ENCODE data around the gene ZNF414.
A peak's percentile ranks its signal among the peaks of the same experiment; 100 is the strongest.

The ZNF414 gene

DNA sequence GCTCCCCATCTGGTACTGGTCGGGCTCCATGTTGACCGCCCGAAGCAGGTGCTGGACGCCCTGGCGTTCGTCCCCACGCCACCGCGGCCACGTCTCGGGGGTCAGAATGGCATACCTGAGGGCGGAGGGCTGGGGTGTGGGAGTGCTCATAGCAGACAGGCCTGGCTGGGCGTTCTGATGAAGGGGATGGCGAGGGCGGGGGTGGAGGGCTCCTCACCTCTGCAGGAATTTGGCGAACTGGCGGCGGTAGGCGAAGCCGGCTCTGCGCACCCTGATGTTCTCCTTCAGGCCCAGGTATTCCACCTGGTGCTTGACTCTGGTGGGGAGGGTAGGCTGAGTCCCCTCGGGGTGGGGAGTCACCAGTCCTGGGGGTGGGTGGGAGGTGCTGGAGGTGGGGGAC, 22.3 kb upstream of the ZNF414 start:
- Histone ChIP-seq H3K9me3 (ENCODE audit: control insufficient read depth, low read length) (no peaks in the 10 kb centered on the region), H3K4me3 (ENCODE audit: low read length) (no peak overlapping the region), H3K4me1 (ENCODE audit: control insufficient read depth, insufficient read depth, low read length) (peaks cover 5% of the 10 kb centered on the region), H3K36me3 (ENCODE audit: control insufficient read depth, insufficient read depth, low read length, severe bottlenecking) (no peaks in the 10 kb centered on the region), H3K9ac (ENCODE audit: low read length) (no peak overlapping the region), H3K27me3 (replicated peaks; ENCODE audit: control insufficient read depth, insufficient read depth, low read length) (no peaks in the 10 kb centered on the region)
- DNase-seq (ENCODE audit: low read depth), result no peak

DNA sequence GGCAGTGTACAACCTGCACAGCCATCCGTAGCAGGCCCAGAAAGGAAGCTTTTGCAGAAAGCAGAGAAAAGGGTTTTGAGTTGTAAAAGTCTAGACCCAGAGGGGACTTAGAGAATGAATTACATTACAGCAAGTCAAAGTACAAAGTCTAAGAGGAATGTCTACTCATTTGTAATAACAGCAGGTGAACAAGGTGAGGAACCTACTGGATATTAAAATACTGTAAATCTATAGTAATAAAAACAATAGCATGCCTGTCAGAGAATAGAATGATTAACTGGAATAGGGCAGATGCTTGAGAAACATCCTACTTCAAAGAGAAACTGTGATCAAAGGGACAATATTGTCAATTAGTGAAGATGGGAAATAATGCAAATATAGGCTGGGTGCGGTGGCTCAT, 18.3 kb upstream of the ZNF414 start:
- Histone ChIP-seq H3K27me3 (replicated peaks; ENCODE audit: control insufficient read depth, insufficient read depth, low read length) (no peaks in the 10 kb centered on the region), H3K4me3 (ENCODE audit: low read length) (no peak overlapping the region), H3K9ac (ENCODE audit: low read length) (no peak overlapping the region), H3K36me3 (ENCODE audit: control insufficient read depth, insufficient read depth, low read length, severe bottlenecking) (no peaks in the 10 kb centered on the region), H3K4me1 (ENCODE audit: control insufficient read depth, insufficient read depth, low read length) (no peaks in the 10 kb centered on the region), H3K9me3 (ENCODE audit: control insufficient read depth, low read length) (no peaks in the 10 kb centered on the region)
- DNase-seq (ENCODE audit: low read depth), result no peak

DNA sequence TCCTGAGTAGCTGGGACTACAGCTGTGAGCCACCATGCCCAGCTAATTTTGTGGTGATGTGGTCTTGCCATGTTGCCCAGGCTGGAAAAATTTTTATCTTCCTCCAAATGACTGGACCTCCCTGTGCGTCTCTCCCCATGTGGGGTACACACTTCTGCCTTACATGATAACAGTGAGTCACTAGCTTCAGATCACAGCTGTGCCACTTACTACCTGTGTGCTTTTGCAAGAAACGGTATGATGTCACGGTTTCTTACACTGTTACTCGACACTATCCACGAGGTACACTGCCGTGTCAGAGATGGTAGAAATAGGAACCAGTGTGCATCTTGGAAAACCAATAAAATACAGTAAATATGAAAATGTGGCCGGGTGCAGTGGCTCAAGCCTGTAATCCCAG, 17.5 kb upstream of the ZNF414 start:
- no peaks in the 10 kb centered on the region for H3K9me3 ChIP-seq (ENCODE audit: control insufficient read depth, low read length)
- no peak overlapping the region for H3K4me3 ChIP-seq (ENCODE audit: low read length)
- no peak for DNase-seq (ENCODE audit: low read depth)
- no peaks in the 10 kb centered on the region for H3K36me3 ChIP-seq (ENCODE audit: control insufficient read depth, insufficient read depth, low read length, severe bottlenecking)
- peaks cover 4% of the 10 kb centered on the region for H3K4me1 ChIP-seq (ENCODE audit: control insufficient read depth, insufficient read depth, low read length)
- no peaks in the 10 kb centered on the region for H3K27me3 ChIP-seq (replicated peaks; ENCODE audit: control insufficient read depth, insufficient read depth, low read length)
- H3K9ac ChIP-seq (ENCODE audit: low read length), result no peak overlapping the region

DNA sequence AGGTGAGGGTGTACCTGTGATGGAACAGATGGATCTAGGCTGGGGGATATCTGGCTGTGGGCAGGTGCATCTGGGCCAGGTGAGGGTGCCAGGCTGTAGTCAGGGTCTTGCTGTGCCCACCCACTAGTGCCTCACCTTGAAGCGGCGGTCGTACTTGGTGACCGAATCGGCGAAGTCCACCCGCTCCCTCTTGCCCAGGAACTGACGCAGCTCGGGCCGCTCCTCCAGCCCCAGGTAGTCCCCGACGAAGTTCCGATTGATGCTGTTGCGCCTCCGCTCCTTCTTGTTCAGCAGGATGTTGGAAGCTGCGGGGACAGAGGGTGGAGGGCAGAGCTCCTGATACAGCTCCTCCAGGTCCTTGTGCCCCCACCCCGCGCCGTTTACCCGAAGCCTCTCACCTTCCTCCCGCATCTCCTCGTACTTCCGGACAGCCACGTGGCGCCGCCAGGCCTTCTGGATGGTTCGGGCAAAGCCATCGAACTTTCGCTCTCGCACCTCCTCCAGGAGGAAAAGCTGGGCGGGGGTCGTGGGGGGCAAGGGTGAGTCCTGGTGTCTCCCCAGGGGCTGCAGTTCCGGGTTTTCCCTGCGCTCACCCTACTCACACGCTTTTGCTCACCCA, 16.2 kb upstream of the ZNF414 start:
- DNase-seq (ENCODE audit: low read depth), result no peak

DNA sequence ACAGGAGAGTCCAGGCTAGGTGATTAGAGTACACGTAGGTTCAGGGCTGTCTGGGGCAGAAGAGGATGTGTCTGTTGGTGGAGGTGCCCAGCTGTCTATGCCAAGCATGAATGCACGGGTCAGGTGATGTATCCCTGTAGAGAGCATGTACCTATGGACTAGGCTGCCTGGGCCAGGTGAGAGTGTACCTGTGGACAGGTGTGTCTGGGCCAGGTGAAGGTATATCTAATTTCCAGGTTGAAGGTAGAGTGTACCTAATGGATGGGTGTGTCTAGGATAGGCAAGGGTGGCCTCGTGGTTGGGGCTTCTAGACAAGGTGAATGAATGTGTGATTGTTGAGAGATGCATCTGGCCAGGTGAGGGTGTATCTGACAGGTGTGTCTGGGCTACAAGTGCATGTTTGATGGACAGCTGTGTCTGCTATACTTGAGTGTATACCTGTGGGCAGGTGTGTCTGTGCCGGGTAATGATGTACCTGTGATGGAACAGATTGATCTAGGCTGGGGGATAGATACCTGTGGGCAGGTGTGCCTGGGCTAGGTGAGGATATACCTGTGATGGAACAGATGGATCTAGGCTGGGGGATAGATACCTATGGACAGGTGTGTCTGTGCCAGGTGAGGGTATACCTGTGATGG, 15.5 kb upstream of the ZNF414 start:
- DNase-seq (ENCODE audit: low read depth), result no peak
- no peak overlapping the region for H3K4me3 ChIP-seq (ENCODE audit: low read length)

More for the DNA sequence above, 16.2 kb upstream of the ZNF414 start:
- peaks cover 5% of the 10 kb centered on the region for H3K4me1 ChIP-seq (ENCODE audit: control insufficient read depth, insufficient read depth, low read length)
- H3K27me3 ChIP-seq (replicated peaks; ENCODE audit: control insufficient read depth, insufficient read depth, low read length), result no peaks in the 10 kb centered on the region
- no peaks in the 10 kb centered on the region for H3K36me3 ChIP-seq (ENCODE audit: control insufficient read depth, insufficient read depth, low read length, severe bottlenecking)
- no peak overlapping the region for H3K4me3 ChIP-seq (ENCODE audit: low read length)
- no peaks in the 10 kb centered on the region for H3K9me3 ChIP-seq (ENCODE audit: control insufficient read depth, low read length)
- no peak overlapping the region for H3K9ac ChIP-seq (ENCODE audit: low read length)

DNA sequence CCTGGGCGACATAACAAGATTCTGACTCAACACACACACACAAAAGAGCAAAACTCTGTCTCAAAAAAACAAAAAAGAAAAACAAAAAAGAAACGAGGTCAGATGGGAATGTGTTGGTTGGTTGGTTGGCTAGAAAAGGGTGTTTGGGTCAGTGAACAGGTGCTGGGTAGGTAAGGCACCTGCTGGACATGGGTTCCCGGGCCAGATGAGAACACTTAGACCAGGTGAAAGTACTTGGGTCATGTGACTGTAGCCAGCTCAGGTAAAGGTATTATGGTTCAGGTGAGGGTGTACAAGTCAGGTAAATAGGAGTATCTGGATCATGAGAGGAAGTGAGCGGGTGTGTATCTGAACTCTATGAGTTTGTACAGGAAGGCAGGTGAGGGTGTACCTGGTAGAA, 14.5 kb upstream of the ZNF414 start:
- peaks cover 7% of the 10 kb centered on the region for H3K4me1 ChIP-seq (ENCODE audit: control insufficient read depth, insufficient read depth, low read length)
- no peaks in the 10 kb centered on the region for H3K27me3 ChIP-seq (replicated peaks; ENCODE audit: control insufficient read depth, insufficient read depth, low read length)
- H3K36me3 ChIP-seq (ENCODE audit: control insufficient read depth, insufficient read depth, low read length, severe bottlenecking), result no peaks in the 10 kb centered on the region
- no peak for DNase-seq (ENCODE audit: low read depth)
- no peak overlapping the region for H3K4me3 ChIP-seq (ENCODE audit: low read length)
- no peaks in the 10 kb centered on the region for H3K9me3 ChIP-seq (ENCODE audit: control insufficient read depth, low read length)
- H3K9ac ChIP-seq (ENCODE audit: low read length), result no peak overlapping the region

More for the DNA sequence above, 15.5 kb upstream of the ZNF414 start:
- no peaks in the 10 kb centered on the region for H3K36me3 ChIP-seq (ENCODE audit: control insufficient read depth, insufficient read depth, low read length, severe bottlenecking)
- no peaks in the 10 kb centered on the region for H3K27me3 ChIP-seq (replicated peaks; ENCODE audit: control insufficient read depth, insufficient read depth, low read length)
- H3K4me1 ChIP-seq (ENCODE audit: control insufficient read depth, insufficient read depth, low read length), result peaks cover 7% of the 10 kb centered on the region
- H3K9ac ChIP-seq (ENCODE audit: low read length), result no peak overlapping the region
- no peaks in the 10 kb centered on the region for H3K9me3 ChIP-seq (ENCODE audit: control insufficient read depth, low read length)

DNA sequence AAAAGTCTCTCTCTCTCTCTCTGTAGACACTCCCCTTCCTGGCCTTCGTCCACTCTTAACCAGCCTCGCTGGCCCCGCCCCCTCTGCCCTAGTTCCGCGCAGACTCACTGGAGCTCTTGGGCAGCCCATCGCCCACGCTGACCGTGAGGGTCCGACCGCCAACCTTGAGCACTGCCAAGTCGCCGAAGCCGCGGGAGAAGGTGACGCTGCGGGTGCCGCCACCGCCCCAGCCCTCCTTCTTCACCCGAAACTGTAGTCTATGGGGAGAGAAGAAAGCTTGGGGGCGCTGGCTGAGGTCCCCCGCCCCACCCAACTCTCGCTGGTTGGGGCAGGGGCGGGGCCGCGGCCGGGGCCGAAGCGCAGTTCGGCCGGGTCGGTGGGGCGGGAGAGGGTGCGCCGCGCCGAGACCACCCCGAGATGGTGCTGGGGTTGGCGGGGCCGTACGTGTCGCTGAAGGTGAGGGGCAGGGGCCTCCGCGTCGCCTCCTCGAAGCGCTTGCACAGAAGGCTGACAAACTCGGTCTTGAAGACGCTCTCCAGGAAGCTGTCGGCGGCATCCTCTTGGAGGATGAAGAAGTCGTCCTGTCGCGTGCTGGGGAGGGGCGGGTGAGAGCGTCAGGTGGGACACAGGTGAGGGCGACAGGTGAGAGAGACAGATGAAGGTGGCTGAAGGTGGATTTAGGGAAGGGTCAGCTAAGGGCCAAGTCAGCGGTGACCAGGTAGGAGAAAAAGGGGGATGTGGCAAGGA, 12.6 kb upstream of the ZNF414 start:
- Histone ChIP-seq H3K4me3 (ENCODE audit: low read length) (peak overlapping the region; percentile 85), H3K36me3 (ENCODE audit: control insufficient read depth, insufficient read depth, low read length, severe bottlenecking) (no peaks in the 10 kb centered on the region), H3K4me1 (ENCODE audit: control insufficient read depth, insufficient read depth, low read length) (peaks cover 7% of the 10 kb centered on the region), H3K9ac (ENCODE audit: low read length) (peak overlapping the region; percentile 83), H3K27me3 (replicated peaks; ENCODE audit: control insufficient read depth, insufficient read depth, low read length) (no peaks in the 10 kb centered on the region), H3K9me3 (ENCODE audit: control insufficient read depth, low read length) (no peaks in the 10 kb centered on the region)
- peak; percentile 98 for DNase-seq (ENCODE audit: low read depth)

DNA sequence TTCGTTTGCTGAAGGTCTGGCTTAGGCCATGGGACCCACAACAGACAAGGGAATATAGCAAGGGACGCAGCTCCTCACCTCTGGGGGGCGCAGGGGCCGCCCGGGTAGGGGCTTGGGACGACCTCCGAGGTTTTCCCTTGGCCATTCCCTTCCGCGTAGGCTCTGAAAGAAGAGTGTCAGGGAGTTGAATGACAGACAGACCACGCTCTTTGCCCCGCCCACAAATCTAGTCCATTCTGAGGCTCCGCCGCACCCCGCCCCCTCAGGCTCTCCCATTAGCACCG, 11.4 kb upstream of the ZNF414 start:
- no peaks in the 10 kb centered on the region for H3K36me3 ChIP-seq (ENCODE audit: control insufficient read depth, insufficient read depth, low read length, severe bottlenecking)
- H3K27me3 ChIP-seq (replicated peaks; ENCODE audit: control insufficient read depth, insufficient read depth, low read length), result no peaks in the 10 kb centered on the region
- peaks cover 7% of the 10 kb centered on the region for H3K4me1 ChIP-seq (ENCODE audit: control insufficient read depth, insufficient read depth, low read length)
- peak overlapping the region; percentile 92 for H3K4me3 ChIP-seq (ENCODE audit: low read length)
- DNase-seq (ENCODE audit: low read depth), result no peak
- no peaks in the 10 kb centered on the region for H3K9me3 ChIP-seq (ENCODE audit: control insufficient read depth, low read length)
- H3K9ac ChIP-seq (ENCODE audit: low read length), result peak overlapping the region; percentile 94

DNA sequence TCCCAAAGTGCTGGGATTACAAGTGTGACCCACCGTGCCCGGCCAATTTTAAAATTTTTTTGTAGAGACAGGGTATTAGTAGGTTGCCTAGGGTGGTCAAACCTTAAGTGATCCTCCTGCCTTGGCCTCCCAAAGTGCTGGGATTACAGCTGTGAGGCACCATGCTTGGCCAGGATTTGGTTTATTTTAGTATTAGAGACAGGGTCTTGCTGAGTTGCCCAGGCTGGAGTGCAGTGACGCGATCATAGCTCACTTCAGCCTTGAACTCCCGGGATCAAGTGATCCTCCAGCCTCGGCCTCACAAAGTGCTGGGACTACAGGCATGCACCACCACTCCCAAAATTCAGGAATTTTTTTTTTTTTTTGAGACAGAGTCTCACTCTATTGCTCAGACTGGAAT, 5.4 kb upstream of the ZNF414 start:
- H3K9me3 ChIP-seq (ENCODE audit: control insufficient read depth, low read length), result no peaks in the 10 kb centered on the region
- H3K36me3 ChIP-seq (ENCODE audit: control insufficient read depth, insufficient read depth, low read length, severe bottlenecking), result no peaks in the 10 kb centered on the region
- H3K9ac ChIP-seq (ENCODE audit: low read length), result no peak overlapping the region
- peaks cover 20% of the 10 kb centered on the region for H3K4me1 ChIP-seq (ENCODE audit: control insufficient read depth, insufficient read depth, low read length)
- H3K27me3 ChIP-seq (replicated peaks; ENCODE audit: control insufficient read depth, insufficient read depth, low read length), result no peaks in the 10 kb centered on the region
- no peak for DNase-seq (ENCODE audit: low read depth)
- no peak overlapping the region for H3K4me3 ChIP-seq (ENCODE audit: low read length)

DNA sequence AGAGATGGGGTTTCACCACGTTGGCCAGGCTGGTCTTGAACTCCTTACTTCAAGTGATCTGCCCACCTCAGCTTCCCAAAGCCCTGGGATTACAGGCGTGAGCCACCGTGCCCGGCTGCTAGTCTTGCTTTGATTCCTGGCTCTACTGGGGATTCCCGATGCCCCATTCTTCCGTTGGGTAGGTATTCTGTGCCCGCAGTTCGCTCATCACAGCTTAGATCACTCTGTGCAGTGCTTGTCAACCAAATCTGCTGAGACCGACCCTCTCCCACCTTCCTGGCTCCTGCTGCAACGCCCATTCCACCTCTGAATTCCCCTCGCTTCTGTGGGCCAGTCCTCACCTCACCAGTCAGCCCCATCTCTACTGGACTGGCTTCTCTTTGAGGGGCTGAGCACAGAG, 4.6 kb upstream of the ZNF414 start:
- peak overlapping the region; percentile 67 for H3K9ac ChIP-seq (ENCODE audit: low read length)
- H3K27me3 ChIP-seq (replicated peaks; ENCODE audit: control insufficient read depth, insufficient read depth, low read length), result no peaks in the 10 kb centered on the region
- no peak overlapping the region for H3K4me3 ChIP-seq (ENCODE audit: low read length)
- no peaks in the 10 kb centered on the region for H3K36me3 ChIP-seq (ENCODE audit: control insufficient read depth, insufficient read depth, low read length, severe bottlenecking)
- no peak for DNase-seq (ENCODE audit: low read depth)
- no peaks in the 10 kb centered on the region for H3K9me3 ChIP-seq (ENCODE audit: control insufficient read depth, low read length)
- peaks cover 21% of the 10 kb centered on the region for H3K4me1 ChIP-seq (ENCODE audit: control insufficient read depth, insufficient read depth, low read length)

DNA sequence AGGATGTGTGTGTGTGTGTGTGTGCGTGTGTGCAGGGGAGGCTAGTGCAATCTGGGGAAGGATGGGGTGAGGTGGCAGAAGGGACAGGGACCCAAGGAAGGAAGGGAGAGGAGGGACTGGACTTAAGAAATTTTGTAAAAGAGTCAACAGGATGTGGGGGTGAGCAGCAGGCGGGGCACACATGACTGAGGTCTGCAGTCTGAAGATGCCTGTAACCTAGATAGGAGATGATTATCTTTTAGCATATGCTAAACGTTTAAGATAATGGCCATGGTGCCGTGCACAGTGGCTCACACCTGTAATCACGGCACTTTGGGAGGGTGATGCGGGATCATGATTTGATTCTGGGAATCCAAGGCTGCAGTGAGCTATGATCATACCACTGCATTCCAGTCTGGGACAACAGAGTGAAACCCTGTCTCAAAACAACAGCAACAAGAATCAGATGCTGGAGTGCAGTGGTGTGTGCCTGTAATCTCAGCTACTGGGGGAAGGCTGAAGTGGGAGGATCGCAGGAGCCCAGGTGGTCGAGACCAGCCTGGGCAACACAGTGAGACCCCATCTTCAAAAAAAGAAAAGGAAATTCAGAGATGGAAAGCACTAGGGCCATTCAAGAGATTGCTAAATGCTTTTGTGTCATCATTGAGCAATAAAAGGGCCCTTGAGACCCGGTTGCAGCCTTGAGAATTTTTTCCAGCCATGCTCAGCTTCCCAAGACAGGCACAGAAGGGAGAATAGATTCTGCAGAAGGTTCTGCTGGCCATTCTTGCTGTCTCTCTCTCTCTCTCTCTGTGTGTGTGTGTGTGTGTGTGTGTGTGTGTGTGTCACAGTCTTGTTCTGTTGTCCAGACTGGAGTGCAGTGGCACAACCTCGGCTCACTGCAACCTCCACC, 3.8 kb upstream of the ZNF414 start:
- Histone ChIP-seq H3K4me3 (ENCODE audit: low read length) (peak overlapping the region; percentile 34), H3K27me3 (replicated peaks; ENCODE audit: control insufficient read depth, insufficient read depth, low read length) (no peaks in the 10 kb centered on the region), H3K9me3 (ENCODE audit: control insufficient read depth, low read length) (no peaks in the 10 kb centered on the region), H3K4me1 (ENCODE audit: control insufficient read depth, insufficient read depth, low read length) (peaks cover 28% of the 10 kb centered on the region), H3K9ac (ENCODE audit: low read length) (peak overlapping the region; percentile 67), H3K36me3 (ENCODE audit: control insufficient read depth, insufficient read depth, low read length, severe bottlenecking) (no peaks in the 10 kb centered on the region)
- peak; percentile 83 for DNase-seq (ENCODE audit: low read depth)

All from adipocyte (in vitro differentiated cells).